ENCODE data around the gene RAB29.

Gene RAB29

GRCh38 chr1:205812878-205813754 is 37.8 kb upstream of the RAB29 start, which contains the start of gene SLC41A1:
Gene SLC41A1, minus strand, starts transcription at chr1:205813198. Its CDS starts 2,757 bp downstream, at chr1:205810441.
- no peak for TF ChIP-seq CTCF (IDR thresholded peaks at IDR 0.05; ENCODE audit: insufficient read depth, low read length, poor library complexity, severe bottlenecking)
- no peak for TF ChIP-seq EZH2phosphoT487 (conservative IDR thresholded peaks at IDR 0.05; ENCODE audit: low read length)
- Histone ChIP-seq H3K27ac (ENCODE audit: low read depth, low read length) (peak within 1 kb of the TSS; percentile 49), H3K9ac (ENCODE audit: low read length) (peak within 1 kb of the TSS; percentile 90), H3K36me3 (ENCODE audit: low read length) (no peaks in the 10 kb centered on the region), H3F3A (ENCODE audit: insufficient read depth) (no peaks in the 10 kb centered on the region), H3K4me2 (ENCODE audit: low read depth, low read length, poor library complexity, severe bottlenecking) (peak within 1 kb of the TSS; percentile 92), H3K79me2 (ENCODE audit: insufficient read depth, low read length) (peaks cover 36% of the 10 kb centered on the region), H3K9me2 (replicated peaks; ENCODE audit: insufficient read depth, low read length) (no peaks in the 10 kb centered on the region), H3K27me3 (ENCODE audit: low read length) (no peaks in the 10 kb centered on the region), H4K20me1 (ENCODE audit: low read depth, low read length) (no peaks in the 10 kb centered on the region), H2AFZ (ENCODE audit: low read depth, low read length, severe bottlenecking) (peak within 1 kb of the TSS; percentile 65), H3K9me3 (ENCODE audit: insufficient read depth, low read length) (no peaks in the 10 kb centered on the region), H3K4me3 (ENCODE audit: insufficient read depth, low read length, poor library complexity, severe bottlenecking) (peak within 1 kb of the TSS; percentile 76)

GRCh38 chr1:205812271-205812877 is 37.1 kb upstream of the RAB29 start:
- Histone ChIP-seq H3K9ac (ENCODE audit: low read length) (peak overlapping the region; percentile 90), H2AFZ (ENCODE audit: low read depth, low read length, severe bottlenecking) (peak overlapping the region; percentile 65), H3K79me2 (ENCODE audit: insufficient read depth, low read length) (peaks cover 39% of the 10 kb centered on the region), H3K27me3 (ENCODE audit: low read length) (no peaks in the 10 kb centered on the region), H3K27ac (ENCODE audit: low read depth, low read length) (peak overlapping the region; percentile 49), H3F3A (ENCODE audit: insufficient read depth) (no peaks in the 10 kb centered on the region), H4K20me1 (ENCODE audit: low read depth, low read length) (no peaks in the 10 kb centered on the region), H3K4me2 (ENCODE audit: low read depth, low read length, poor library complexity, severe bottlenecking) (peak overlapping the region; percentile 92), H3K36me3 (ENCODE audit: low read length) (no peaks in the 10 kb centered on the region), H3K9me3 (ENCODE audit: insufficient read depth, low read length) (no peaks in the 10 kb centered on the region), H3K9me2 (replicated peaks; ENCODE audit: insufficient read depth, low read length) (no peaks in the 10 kb centered on the region), H3K4me3 (ENCODE audit: insufficient read depth, low read length, poor library complexity, severe bottlenecking) (peak overlapping the region; percentile 76)
- TF ChIP-seq EZH2phosphoT487 (conservative IDR thresholded peaks at IDR 0.05; ENCODE audit: low read length): no peak
- TF ChIP-seq CTCF (IDR thresholded peaks at IDR 0.05; ENCODE audit: insufficient read depth, low read length, poor library complexity, severe bottlenecking): no peak

GRCh38 chr1:205811660-205812059 is 36.4 kb upstream of the RAB29 start:
- Histone ChIP-seq H3K4me2 (ENCODE audit: low read depth, low read length, poor library complexity, severe bottlenecking) (peak overlapping the region; percentile 92), H3K36me3 (ENCODE audit: low read length) (no peaks in the 10 kb centered on the region), H3K4me3 (ENCODE audit: insufficient read depth, low read length, poor library complexity, severe bottlenecking) (peak overlapping the region; percentile 76), H3K79me2 (ENCODE audit: insufficient read depth, low read length) (peaks cover 42% of the 10 kb centered on the region), H3K9me2 (replicated peaks; ENCODE audit: insufficient read depth, low read length) (no peaks in the 10 kb centered on the region), H4K20me1 (ENCODE audit: low read depth, low read length) (no peaks in the 10 kb centered on the region), H2AFZ (ENCODE audit: low read depth, low read length, severe bottlenecking) (no peak overlapping the region), H3K9me3 (ENCODE audit: insufficient read depth, low read length) (no peaks in the 10 kb centered on the region), H3K27ac (ENCODE audit: low read depth, low read length) (no peak overlapping the region), H3F3A (ENCODE audit: insufficient read depth) (no peaks in the 10 kb centered on the region), H3K27me3 (ENCODE audit: low read length) (no peaks in the 10 kb centered on the region), H3K9ac (ENCODE audit: low read length) (peak overlapping the region; percentile 90)
- TF ChIP-seq EZH2phosphoT487 (conservative IDR thresholded peaks at IDR 0.05; ENCODE audit: low read length) (no peak), CTCF (IDR thresholded peaks at IDR 0.05; ENCODE audit: insufficient read depth, low read length, poor library complexity, severe bottlenecking) (no peak)
